ENCODE results near the gene OST4. TPM values are rescaled to one million over a fixed set of nuclear protein-coding genes. Genes with fewer than 3 reads are reported as not detected.

The OST4 gene
- total RNA-seq, 4 donors from 2014 or later = 200 to 352 (median 243) TPM

DNA sequence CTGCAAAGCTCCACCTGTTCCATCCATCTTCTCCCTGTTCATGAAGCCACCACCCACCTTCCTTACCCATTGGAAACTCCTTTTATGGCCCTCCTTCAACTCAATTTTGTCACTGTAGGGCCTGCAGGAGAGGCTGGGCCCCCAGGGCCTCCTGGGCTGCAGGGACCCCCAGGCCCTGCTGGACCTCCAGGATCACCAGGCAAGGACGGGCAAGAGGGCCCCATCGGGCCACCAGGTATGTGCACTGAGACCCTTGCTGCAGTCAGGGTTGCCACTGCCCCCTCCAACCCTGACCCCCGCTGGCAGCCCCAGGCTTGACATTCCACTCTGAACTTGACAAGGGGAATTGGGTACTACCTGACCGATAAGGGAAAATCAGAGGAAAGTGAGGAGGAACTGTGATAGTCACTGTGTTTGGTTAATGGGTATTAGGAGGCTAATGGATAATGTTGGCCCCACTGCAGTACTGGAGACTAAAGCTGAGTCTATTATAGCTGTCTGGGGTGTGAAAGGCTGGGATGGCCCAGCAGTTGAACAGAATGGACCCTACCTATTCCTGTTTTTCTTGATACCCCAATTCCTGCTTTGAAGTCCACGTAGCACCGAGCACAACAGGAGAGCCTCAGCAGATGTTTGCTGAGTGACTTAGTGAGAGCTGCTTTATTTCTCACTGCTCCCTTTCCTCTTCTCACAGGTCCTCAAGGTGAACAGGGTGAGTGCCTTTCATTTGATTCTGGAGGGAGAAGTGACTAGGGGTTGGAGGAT, 13.0 kb upstream of the OST4 start:
- TF ChIP-seq EP300 (IDR thresholded peaks at IDR 0.05) (no peak), POLR2A (IDR thresholded peaks at IDR 0.05; ENCODE audit: low read depth) (no peak), POLR2AphosphoS5 (IDR thresholded peaks at IDR 0.05) (no peak)
- TF ChIP-seq, protein P1, sequence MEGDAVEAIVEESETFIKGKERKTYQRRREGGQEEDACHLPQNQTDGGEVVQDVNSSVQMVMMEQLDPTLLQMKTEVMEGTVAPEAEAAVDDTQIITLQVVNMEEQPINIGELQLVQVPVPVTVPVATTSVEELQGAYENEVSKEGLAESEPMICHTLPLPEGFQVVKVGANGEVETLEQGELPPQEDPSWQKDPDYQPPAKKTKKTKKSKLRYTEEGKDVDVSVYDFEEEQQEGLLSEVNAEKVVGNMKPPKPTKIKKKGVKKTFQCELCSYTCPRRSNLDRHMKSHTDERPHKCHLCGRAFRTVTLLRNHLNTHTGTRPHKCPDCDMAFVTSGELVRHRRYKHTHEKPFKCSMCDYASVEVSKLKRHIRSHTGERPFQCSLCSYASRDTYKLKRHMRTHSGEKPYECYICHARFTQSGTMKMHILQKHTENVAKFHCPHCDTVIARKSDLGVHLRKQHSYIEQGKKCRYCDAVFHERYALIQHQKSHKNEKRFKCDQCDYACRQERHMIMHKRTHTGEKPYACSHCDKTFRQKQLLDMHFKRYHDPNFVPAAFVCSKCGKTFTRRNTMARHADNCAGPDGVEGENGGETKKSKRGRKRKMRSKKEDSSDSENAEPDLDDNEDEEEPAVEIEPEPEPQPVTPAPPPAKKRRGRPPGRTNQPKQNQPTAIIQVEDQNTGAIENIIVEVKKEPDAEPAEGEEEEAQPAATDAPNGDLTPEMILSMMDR (IDR thresholded peaks at IDR 0.05) = no peak
- no peaks in the 10 kb centered on the region for H3K9me3 ChIP-seq
- peaks cover 4 to 27% (median 14%) of the 10 kb centered on the region in 4 donors for H3K36me3 ChIP-seq
- H3K27me3 ChIP-seq = no peaks in the 10 kb centered on the region
- intact Hi-C loops (cut with DNase I) = loop anchor here (5.0 kb wide), 2 partner anchors 52 to 122 kb away; partner anchors contain the start of gene TMEM214
- no peak overlapping the region for H3K4me3 ChIP-seq
- peaks cover 37 to 87% (median 79%) of the 10 kb centered on the region in 4 donors for H3K4me1 ChIP-seq
- WGBS = 56% methylated on average over 6 of the region's 6 CpGs
- DNase-seq (ENCODE audit: extremely low spot score) = no peak
- H3K27ac ChIP-seq (replicated peaks in 1 of 4) = peak overlapping the region; percentile 92 to 95 (median 93)

DNA sequence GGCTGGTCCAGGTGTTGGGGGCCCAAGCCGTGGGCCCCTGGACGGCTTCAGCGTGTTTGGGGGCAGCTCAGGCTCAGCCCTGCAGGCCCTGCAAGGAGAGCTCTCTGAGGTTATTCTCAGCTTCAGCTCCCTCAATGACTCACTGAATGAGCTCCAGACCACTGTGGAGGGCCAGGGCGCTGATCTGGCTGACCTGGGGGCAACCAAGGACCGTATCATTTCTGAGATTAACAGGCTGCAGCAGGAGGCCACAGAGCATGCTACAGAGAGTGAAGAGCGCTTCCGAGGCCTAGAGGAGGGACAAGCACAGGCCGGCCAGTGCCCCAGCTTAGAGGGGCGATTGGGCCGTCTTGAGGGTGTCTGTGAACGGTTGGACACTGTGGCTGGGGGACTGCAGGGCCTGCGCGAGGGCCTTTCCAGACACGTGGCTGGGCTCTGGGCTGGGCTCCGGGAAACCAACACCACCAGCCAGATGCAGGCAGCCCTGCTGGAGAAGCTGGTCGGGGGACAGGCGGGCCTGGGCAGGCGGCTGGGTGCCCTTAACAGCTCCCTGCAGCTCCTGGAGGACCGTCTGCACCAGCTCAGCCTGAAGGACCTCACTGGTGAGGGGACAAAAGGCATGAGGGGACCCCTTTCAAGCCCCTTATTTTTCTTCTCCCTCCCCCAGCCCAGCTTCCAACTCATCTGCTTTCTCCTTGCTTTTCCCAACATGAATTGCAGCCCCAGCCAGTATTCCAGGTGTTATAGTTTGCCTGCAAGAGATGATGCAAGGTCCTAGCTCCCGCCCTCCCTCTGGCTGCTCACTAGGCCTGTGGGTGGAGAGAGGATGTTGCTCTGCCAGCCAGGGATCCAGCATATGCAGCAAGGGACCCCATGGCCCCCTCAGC, 12.2 kb upstream of the OST4 start:
- 70% methylated on average over 12 of the region's 20 CpGs for WGBS
- peak overlapping the region in 3 of 4 donors; percentile 32 to 99 (median 94) for H3K27ac ChIP-seq (replicated peaks in 1 of 4)
- H3K4me3 ChIP-seq = no peak overlapping the region
- peaks cover 37 to 94% (median 86%) of the 10 kb centered on the region in 4 donors for H3K4me1 ChIP-seq
- TF ChIP-seq POLR2AphosphoS5 (IDR thresholded peaks at IDR 0.05) (peak in 1 of 2 donors; percentile 4), POLR2A (IDR thresholded peaks at IDR 0.05; ENCODE audit: low read depth) (no peak)
- no peak for DNase-seq (ENCODE audit: extremely low spot score)
- no peaks in the 10 kb centered on the region for H3K9me3 ChIP-seq
- no peaks in the 10 kb centered on the region for H3K27me3 ChIP-seq
- intact Hi-C loops (cut with DNase I) = no loop called here
- peaks cover 4 to 27% (median 14%) of the 10 kb centered on the region in 4 donors for H3K36me3 ChIP-seq

GRCh38 chr2:27082773-27083409, 11.4 kb upstream of the OST4 start:
- Histone ChIP-seq H3K4me3 (no peak overlapping the region), H3K36me3 (peaks cover 4 to 27% (median 14%) of the 10 kb centered on the region in 4 donors), H3K27ac (replicated peaks in 1 of 4) (peak overlapping the region; percentile 6 to 99 (median 40)), H3K9me3 (no peaks in the 10 kb centered on the region), H3K4me1 (peaks cover 40 to 93% (median 90%) of the 10 kb centered on the region in 4 donors), H3K27me3 (no peaks in the 10 kb centered on the region)
- DNase-seq (ENCODE audit: extremely low spot score) = no peak
- WGBS = 74% methylated on average over 15 of the region's 27 CpGs
- intact Hi-C loops (cut with DNase I) = no loop called here
- TF ChIP-seq, protein P1 (IDR thresholded peaks at IDR 0.05) = no peak
- TF ChIP-seq POLR2A (IDR thresholded peaks at IDR 0.05; ENCODE audit: low read depth) (no peak), EP300 (IDR thresholded peaks at IDR 0.05) (no peak), POLR2AphosphoS5 (IDR thresholded peaks at IDR 0.05) (no peak)

- peak overlapping the region; percentile 98 to 99 (median 98) for H3K27ac ChIP-seq (replicated peaks in 1 of 4)
Measured at GRCh38 chr2:27081984-27082772, 10.7 kb upstream of the OST4 start.

More at GRCh38 chr2:27081984-27082772, 10.7 kb upstream of the OST4 start:
- Histone ChIP-seq H3K4me3 (no peak overlapping the region), H3K36me3 (peaks cover 4 to 27% (median 14%) of the 10 kb centered on the region in 4 donors), H3K4me1 (peaks cover 44 to 95% (median 91%) of the 10 kb centered on the region in 4 donors), H3K27me3 (no peaks in the 10 kb centered on the region), H3K9me3 (no peaks in the 10 kb centered on the region)
- TF ChIP-seq, protein P1 (IDR thresholded peaks at IDR 0.05) = no peak
- TF ChIP-seq EP300 (IDR thresholded peaks at IDR 0.05) (no peak), POLR2A (IDR thresholded peaks at IDR 0.05; ENCODE audit: low read depth) (no peak), POLR2AphosphoS5 (IDR thresholded peaks at IDR 0.05) (no peak)
- intact Hi-C loops (cut with DNase I) = no loop called here
- 66% methylated on average over 5 of the region's 38 CpGs for WGBS
- DNase-seq (ENCODE audit: extremely low spot score) = no peak

All from esophagus muscularis mucosa (tissue), 4 donors.